ENCODE data around the gene RNF40. TPM values are rescaled to one million over a fixed set of nuclear protein-coding genes. Genes with fewer than 3 reads are reported as not detected.

Gene RNF40
- total RNA-seq, 1 experiment from 2014 or later: 85.0 TPM

DNA sequence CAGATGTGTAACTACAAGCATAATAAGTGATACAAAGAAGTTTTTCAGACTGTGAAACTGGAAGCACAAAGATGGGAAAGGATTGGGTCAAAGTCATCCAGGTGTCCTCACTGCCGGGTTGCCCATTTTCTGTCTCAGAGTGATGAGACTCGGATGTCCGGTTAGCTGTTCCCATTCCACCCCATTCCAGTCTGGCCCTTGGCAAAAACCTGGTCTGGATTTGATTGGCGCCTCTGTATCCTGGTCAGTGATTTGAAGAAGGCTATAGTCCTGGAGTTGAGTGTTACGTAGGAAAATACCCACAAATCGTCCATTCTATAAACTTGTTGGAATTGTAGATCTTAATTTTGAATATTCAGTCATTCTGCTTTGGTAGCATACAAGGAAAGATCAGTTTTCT is 33.8 kb upstream of the RNF40 start:
- no peak overlapping the region for H3K4me3 Mint-ChIP-seq (ENCODE audit: unreplicated experiment)
- no peak for DNase-seq (ENCODE audit: unreplicated experiment)
- ChIA-PET CTCF (no interaction called here), POLR2A (interaction anchor here (1.9 kb wide), 1 partner anchor 13 kb away, joined by 6 read pairs; no protein-coding TSS in a partner anchor)
- no peaks in the 10 kb centered on the region for H3K27me3 Mint-ChIP-seq (ENCODE audit: insufficient read depth, unreplicated experiment)
- no TSS peak for BruUV-seq (replicated peaks)
- H3K36me3 Mint-ChIP-seq (ENCODE audit: insufficient read depth, unreplicated experiment): peaks cover 97% of the 10 kb centered on the region
- no peaks in the 10 kb centered on the region for H3K4me1 Mint-ChIP-seq (ENCODE audit: insufficient read depth, unreplicated experiment)
- TF ChIP-seq, protein P1, sequence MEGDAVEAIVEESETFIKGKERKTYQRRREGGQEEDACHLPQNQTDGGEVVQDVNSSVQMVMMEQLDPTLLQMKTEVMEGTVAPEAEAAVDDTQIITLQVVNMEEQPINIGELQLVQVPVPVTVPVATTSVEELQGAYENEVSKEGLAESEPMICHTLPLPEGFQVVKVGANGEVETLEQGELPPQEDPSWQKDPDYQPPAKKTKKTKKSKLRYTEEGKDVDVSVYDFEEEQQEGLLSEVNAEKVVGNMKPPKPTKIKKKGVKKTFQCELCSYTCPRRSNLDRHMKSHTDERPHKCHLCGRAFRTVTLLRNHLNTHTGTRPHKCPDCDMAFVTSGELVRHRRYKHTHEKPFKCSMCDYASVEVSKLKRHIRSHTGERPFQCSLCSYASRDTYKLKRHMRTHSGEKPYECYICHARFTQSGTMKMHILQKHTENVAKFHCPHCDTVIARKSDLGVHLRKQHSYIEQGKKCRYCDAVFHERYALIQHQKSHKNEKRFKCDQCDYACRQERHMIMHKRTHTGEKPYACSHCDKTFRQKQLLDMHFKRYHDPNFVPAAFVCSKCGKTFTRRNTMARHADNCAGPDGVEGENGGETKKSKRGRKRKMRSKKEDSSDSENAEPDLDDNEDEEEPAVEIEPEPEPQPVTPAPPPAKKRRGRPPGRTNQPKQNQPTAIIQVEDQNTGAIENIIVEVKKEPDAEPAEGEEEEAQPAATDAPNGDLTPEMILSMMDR (IDR thresholded peaks at IDR 0.05; ENCODE audit: unreplicated experiment): no peak
- no peaks in the 10 kb centered on the region for H3K9me3 Mint-ChIP-seq (ENCODE audit: unreplicated experiment)
- intact Hi-C loops (cut with micrococcal nuclease): no loop called here
- no peak overlapping the region for H3K27ac Mint-ChIP-seq (ENCODE audit: low read depth, unreplicated experiment)

DNA sequence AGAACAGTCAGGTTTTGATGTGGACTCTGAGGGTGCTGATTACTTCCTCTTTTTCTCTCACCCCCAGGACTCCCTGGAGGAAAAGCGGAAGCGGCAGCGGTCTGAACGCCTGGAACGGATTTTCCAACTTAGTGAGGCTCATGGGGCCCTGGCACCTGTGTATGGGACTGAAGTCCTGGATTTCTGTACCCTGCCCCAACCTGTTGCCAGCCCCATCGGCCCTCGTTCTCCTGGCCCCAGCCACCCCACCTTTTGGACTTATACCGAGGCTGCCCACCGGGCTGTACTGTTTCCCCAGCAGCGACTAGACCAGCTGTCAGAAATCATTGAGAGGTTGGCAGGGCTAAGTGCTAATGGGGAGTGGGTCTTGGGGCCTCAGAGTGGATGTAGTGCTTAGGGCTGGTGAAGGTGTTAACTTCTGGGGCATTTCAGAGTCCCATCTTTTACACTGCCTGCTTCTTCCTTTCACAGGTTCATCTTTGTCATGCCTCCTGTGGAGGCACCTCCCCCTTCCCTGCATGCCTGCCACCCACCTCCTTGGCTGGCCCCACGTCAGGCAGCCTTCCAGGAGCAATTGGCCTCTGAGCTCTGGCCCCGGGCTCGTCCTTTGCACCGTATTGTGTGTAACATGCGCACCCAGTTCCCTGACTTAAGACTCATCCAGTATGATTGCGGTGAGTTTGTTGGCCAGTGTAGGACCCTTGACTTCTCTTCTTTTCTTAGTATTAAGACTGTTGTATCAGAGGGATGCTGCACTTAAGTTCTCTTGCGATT is 33.0 kb upstream of the RNF40 start:
- no peaks in the 10 kb centered on the region for H3K9me3 Mint-ChIP-seq (ENCODE audit: unreplicated experiment)
- POLR2A ChIA-PET: interaction anchor here (0.9 to 3.2 kb wide), 4 partner anchors 11 to 18 kb away, joined by 3 to 24 read pairs (median 6); a partner anchor contains a TSS
- CTCF ChIA-PET: interaction anchor here (0.6 kb wide), 1 partner anchor 12 kb away, joined by 4 read pairs; no protein-coding TSS in a partner anchor
- H3K36me3 Mint-ChIP-seq (ENCODE audit: insufficient read depth, unreplicated experiment): peaks cover 99% of the 10 kb centered on the region
- H3K4me3 Mint-ChIP-seq (ENCODE audit: unreplicated experiment): no peak overlapping the region
- intact Hi-C loops (cut with micrococcal nuclease): no loop called here
- no peaks in the 10 kb centered on the region for H3K27me3 Mint-ChIP-seq (ENCODE audit: insufficient read depth, unreplicated experiment)
- no peaks in the 10 kb centered on the region for H3K4me1 Mint-ChIP-seq (ENCODE audit: insufficient read depth, unreplicated experiment)
- BruUV-seq (replicated peaks): no TSS peak
- no peak overlapping the region for H3K27ac Mint-ChIP-seq (ENCODE audit: low read depth, unreplicated experiment)
- TF ChIP-seq, protein P1 (IDR thresholded peaks at IDR 0.05; ENCODE audit: unreplicated experiment): no peak
- no peak for DNase-seq (ENCODE audit: unreplicated experiment)

DNA sequence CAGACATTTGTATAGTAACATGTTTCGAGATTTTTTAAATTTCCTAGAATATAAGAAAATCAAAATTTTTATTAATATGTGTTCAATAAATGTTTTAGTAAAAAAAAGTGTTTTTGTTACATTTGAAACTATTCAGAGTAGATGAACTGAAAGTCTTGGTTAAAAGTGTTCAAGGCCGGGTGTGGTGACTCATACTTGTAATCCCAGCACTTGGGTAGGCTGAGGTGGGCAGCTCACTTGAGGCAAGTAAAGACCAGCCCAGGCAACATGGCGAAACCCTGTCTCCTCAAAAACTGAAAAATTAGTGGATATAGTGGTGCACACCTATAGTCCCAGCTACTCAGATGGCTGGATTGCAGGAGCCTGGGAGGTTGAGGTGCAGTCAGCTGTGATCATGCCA is 30.7 kb upstream of the RNF40 start:
- H3K27me3 Mint-ChIP-seq (ENCODE audit: insufficient read depth, unreplicated experiment): no peaks in the 10 kb centered on the region
- H3K27ac Mint-ChIP-seq (ENCODE audit: low read depth, unreplicated experiment): no peak overlapping the region
- H3K36me3 Mint-ChIP-seq (ENCODE audit: insufficient read depth, unreplicated experiment): peaks cover 99% of the 10 kb centered on the region
- TF ChIP-seq, protein P1 (IDR thresholded peaks at IDR 0.05; ENCODE audit: unreplicated experiment): no peak
- no peak overlapping the region for H3K4me3 Mint-ChIP-seq (ENCODE audit: unreplicated experiment)
- ChIA-PET CTCF (interaction anchor here (1.0 kb wide), 1 partner anchor 8 kb away, joined by 3 read pairs; no protein-coding TSS in a partner anchor), POLR2A (interaction anchor here (0.6 to 3.2 kb wide), 3 partner anchors 10 to 18 kb away, joined by 3 to 24 read pairs (median 7); a partner anchor contains a TSS)
- H3K4me1 Mint-ChIP-seq (ENCODE audit: insufficient read depth, unreplicated experiment): no peaks in the 10 kb centered on the region
- no TSS peak for BruUV-seq (replicated peaks)
- H3K9me3 Mint-ChIP-seq (ENCODE audit: unreplicated experiment): no peaks in the 10 kb centered on the region
- intact Hi-C loops (cut with micrococcal nuclease): no loop called here
- DNase-seq (ENCODE audit: unreplicated experiment): peak; percentile 31

DNA sequence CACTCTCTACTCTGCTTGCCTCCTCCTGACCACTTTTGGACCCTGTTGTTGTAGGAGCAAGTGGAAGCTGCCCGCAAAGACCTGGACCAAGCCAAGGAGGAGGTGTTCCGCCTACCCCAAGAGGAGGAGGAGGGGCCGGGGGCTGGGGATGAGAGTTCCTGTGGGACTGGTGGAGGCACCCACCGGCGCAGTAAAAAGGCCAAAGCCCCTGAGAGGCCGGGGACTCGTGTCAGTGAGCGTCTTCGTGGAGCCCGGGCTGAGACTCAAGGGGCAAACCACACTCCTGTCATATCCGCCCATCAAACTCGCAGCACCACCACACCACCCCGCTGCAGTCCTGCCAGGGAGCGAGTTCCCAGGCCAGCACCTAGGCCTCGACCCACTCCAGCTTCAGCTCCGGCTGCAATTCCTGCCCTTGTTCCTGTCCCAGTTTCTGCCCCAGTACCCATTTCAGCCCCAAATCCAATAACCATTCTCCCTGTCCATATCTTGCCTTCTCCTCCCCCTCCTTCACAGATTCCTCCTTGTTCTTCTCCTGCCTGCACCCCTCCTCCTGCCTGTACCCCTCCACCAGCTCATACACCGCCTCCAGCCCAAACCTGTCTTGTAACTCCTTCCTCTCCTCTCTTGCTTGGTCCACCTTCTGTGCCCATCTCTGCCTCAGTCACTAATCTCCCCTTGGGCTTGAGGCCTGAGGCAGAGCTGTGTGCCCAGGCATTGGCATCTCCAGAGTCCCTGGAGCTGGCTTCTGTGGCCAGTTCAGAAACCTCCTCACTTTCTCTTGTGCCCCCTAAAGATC is 24.9 kb upstream of the RNF40 start:
- H3K4me1 Mint-ChIP-seq (ENCODE audit: insufficient read depth, unreplicated experiment): peaks cover 23% of the 10 kb centered on the region
- intact Hi-C loops (cut with micrococcal nuclease): no loop called here
- no peak for DNase-seq (ENCODE audit: unreplicated experiment)
- H3K4me3 Mint-ChIP-seq (ENCODE audit: unreplicated experiment): no peak overlapping the region
- ChIA-PET POLR2A (interaction anchor here (1.1 to 2.3 kb wide), 4 partner anchors 11 to 19 kb away, joined by 3 to 12 read pairs (median 4); partner anchors contain the start of gene PHKG2), CTCF (no interaction called here)
- peaks cover 91% of the 10 kb centered on the region for H3K36me3 Mint-ChIP-seq (ENCODE audit: insufficient read depth, unreplicated experiment)
- BruUV-seq (replicated peaks): no TSS peak
- TF ChIP-seq, protein P1 (IDR thresholded peaks at IDR 0.05; ENCODE audit: unreplicated experiment): no peak
- no peaks in the 10 kb centered on the region for H3K27me3 Mint-ChIP-seq (ENCODE audit: insufficient read depth, unreplicated experiment)
- H3K27ac Mint-ChIP-seq (ENCODE audit: low read depth, unreplicated experiment): peak overlapping the region; percentile 63
- no peaks in the 10 kb centered on the region for H3K9me3 Mint-ChIP-seq (ENCODE audit: unreplicated experiment)

All from MCF 10A (cell line).